ENCODE results near the gene HECW1.
"Not testable (repeated sequence)": the region's sequence is repeated elsewhere in the genome, so short reads cannot be mapped to it uniquely, and the experiment has no call there.

HECW1 gene

DNA sequence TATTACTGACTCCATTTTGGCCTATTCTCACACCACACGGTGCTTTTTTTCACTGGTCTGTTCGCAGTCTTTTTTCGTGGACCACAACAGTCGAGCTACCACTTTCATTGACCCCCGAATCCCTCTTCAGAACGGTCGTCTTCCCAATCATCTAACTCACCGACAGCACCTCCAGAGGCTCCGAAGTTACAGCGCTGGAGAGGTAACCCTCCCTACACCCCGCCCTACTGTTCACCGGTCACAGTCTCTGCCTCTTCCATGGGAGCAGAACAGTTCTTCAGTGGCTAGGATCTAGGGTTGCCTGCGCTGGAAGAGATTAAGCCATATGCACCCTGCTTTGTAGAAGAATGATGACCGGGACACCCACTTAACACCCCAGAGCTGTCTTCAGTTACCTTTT is 367.1 kb downstream of the HECW1 start:
- peaks cover 4% of the 10 kb centered on the region for H3K27me3 Mint-ChIP-seq
- no peaks in the 10 kb centered on the region for H3K4me1 Mint-ChIP-seq (ENCODE audit: low read depth)
- H3K27ac Mint-ChIP-seq, result no peak overlapping the region
- H3K9me3 Mint-ChIP-seq, result no peaks in the 10 kb centered on the region
- no peak overlapping the region for H3K4me3 Mint-ChIP-seq
- H3K36me3 Mint-ChIP-seq (ENCODE audit: low read depth), result no peaks in the 10 kb centered on the region

DNA sequence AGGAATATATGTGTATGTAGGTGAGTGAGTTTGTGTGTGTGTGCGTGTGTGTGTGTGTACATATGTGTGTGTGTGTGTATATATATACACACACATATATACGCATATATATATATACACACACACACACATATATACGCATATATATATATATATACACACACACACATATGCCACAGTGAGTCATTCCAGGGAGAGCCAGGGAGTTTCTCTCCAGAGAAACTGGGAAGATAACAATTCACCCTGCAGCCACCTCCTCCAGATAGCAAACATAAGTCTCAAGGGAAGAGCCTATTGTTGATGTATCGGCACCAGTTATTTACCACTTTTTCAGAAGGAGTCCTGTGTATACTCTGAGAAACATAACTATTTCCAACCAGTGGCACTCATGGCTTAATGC is 368.1 kb downstream of the HECW1 start:
- Mint-ChIP-seq H3K9me3 (no peaks in the 10 kb centered on the region), H3K27ac (no peak overlapping the region), H3K4me1 (ENCODE audit: low read depth) (no peaks in the 10 kb centered on the region), H3K4me3 (no peak overlapping the region), H3K27me3 (peaks cover 4% of the 10 kb centered on the region), H3K36me3 (ENCODE audit: low read depth) (no peaks in the 10 kb centered on the region)

DNA sequence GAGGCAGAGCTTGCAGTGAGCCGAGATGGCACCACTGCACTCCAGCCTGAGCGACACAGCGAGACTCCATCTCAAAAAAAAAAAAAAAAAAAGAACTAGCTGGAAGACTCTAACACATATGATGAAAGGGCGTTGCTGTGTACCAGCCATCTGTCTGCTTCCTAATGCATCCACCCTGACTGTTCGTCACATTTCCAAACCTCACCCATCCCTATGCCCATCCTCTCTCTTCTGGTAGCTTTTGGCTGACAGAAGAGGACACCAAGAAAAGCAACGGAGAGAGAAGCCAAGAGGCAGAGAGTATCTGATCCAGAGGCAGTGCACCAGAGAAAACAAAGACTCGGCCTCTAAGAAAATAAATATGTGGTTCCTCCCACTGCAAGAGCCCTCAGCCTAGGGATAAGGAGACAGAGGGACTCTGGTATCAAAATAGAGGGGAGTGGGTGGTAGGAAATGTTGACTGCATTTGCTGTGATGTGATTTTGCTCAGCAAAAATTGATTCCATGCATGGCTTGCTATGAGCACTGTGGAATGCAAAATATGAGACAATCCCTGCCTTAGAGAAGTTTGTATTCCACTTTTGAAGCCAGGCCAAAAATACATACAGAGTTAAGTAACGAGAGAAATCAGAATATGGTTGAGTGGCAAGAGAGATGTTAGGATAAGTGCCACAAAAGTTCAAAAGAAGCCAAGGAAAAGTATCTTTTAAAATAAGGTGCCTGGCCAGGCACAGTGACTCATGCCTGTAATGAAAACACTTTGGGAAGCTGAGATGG is 369.6 kb downstream of the HECW1 start:
- H3K27me3 Mint-ChIP-seq, result peaks cover 4% of the 10 kb centered on the region

DNA sequence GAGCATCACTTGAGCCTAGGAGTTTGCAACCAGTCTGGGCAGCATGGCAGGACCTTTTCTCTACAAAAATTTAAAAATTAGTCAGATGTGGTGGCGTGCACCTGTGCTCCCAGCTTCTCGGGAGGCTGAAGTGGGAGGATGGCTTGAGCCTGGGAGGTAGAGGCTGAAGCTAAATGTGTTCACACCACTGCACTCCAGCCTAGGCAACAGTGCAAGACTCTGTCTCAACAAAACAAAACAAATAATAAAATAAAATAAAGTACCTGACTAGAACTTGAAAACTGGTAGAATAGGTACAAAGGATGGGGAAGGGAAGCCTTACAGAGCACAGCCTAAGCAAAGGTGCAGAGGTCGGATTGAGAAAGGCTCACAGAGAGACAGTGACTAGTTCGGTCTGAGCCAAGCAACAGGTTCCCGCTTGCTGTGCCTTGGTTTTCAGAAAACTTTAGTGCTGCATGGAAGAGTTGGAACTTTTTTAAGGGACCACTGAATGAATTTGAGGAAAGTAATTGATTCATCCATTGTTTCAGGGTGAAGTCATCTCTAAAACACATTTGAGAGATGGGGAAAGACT is 370.3 kb downstream of the HECW1 start:
- Mint-ChIP-seq H3K9me3 (no peaks in the 10 kb centered on the region), H3K27me3 (peaks cover 4% of the 10 kb centered on the region), H3K36me3 (ENCODE audit: low read depth) (no peaks in the 10 kb centered on the region)

More for the DNA sequence above, 369.6 kb downstream of the HECW1 start:
- Mint-ChIP-seq H3K4me3 (no peak overlapping the region), H3K9me3 (no peaks in the 10 kb centered on the region), H3K4me1 (ENCODE audit: low read depth) (no peaks in the 10 kb centered on the region), H3K36me3 (ENCODE audit: low read depth) (no peaks in the 10 kb centered on the region), H3K27ac (no peak overlapping the region)

DNA sequence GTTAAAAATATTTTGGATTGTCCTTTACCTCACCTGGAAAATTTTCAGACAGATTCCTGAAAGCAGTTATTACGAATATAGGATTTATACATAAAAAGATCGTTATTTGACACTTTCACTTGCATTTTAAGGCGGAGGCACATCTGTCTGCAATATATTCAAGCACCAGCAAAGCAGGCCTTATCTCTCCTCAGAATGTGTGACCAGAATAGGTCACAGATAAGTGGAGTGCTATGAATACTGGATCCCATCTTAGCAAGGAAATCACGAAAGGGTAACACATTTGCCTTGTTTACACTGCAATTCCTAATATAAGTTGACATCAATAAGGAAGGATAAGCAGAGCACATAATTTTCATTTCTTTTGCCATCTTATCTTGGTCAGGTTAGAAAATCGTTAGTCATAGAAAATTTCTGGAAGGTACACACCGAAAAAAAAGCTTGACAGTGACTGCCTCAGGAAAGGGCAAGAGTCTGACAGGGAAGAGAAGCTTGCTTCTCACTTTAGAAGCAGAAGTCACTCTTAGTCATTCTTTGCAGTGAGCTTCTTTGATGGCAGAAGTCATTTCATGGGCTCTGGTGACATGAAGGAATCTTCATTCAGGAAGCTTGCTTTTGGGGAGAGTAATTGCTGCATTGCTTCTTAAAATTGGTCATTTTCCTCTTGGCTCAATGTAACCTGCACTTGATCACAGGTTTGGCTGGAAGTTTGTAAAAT is 372.4 kb downstream of the HECW1 start:
- Mint-ChIP-seq H3K27me3 (peaks cover 4% of the 10 kb centered on the region), H3K9me3 (no peaks in the 10 kb centered on the region), H3K36me3 (ENCODE audit: low read depth) (no peaks in the 10 kb centered on the region), H3K4me1 (ENCODE audit: low read depth) (peaks cover 5% of the 10 kb centered on the region), H3K4me3 (no peak overlapping the region), H3K27ac (no peak overlapping the region)

More for the DNA sequence above, 370.3 kb downstream of the HECW1 start:
- Mint-ChIP-seq H3K4me1 (ENCODE audit: low read depth) (no peaks in the 10 kb centered on the region), H3K27ac (no peak overlapping the region), H3K4me3 (no peak overlapping the region)

DNA sequence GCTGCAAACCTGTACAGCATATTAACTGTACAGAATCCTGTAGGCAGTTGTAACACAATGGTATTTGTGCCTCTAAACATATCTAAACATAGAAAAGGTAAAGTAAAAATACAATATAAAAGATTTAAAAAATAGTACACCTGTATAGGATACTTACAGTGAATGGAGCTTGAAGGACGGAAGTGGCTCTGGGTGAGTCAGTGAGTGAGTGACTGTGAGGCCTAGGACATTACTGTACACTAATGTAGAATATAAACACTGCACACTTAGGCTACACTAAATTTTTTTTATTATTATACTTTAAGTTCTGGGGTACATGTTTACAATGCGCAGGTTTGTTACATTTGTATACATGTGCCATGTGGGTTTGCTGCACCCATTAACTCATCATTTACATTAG is 373.1 kb downstream of the HECW1 start:
- Mint-ChIP-seq H3K4me3 (no peak overlapping the region), H3K27me3 (peaks cover 4% of the 10 kb centered on the region), H3K36me3 (ENCODE audit: low read depth) (no peaks in the 10 kb centered on the region), H3K4me1 (ENCODE audit: low read depth) (peaks cover 5% of the 10 kb centered on the region), H3K9me3 (no peaks in the 10 kb centered on the region), H3K27ac (no peak overlapping the region)

DNA sequence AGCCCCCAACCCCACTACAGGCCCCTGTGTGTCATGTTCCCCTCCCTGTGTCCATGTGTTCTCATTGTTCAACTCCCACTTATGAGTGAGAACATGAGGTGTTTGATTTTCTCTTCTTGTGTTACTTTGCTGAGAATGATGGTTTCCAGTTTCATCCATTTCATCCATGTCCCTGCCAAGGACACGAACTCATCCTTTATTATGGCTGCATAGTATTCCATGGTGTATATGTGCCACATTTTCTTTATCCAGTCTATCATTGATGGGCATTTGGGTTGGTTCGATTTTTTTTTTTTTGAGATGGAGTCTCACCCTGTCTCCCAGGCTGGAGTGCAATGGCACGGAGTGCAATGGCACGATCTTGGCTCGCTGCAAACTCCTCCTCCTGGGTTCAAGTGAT is 373.6 kb downstream of the HECW1 start:
- H3K4me1 Mint-ChIP-seq (ENCODE audit: low read depth); H3K36me3 Mint-ChIP-seq (ENCODE audit: low read depth); H3K9me3 Mint-ChIP-seq; H3K4me3 Mint-ChIP-seq; H3K27me3 Mint-ChIP-seq; H3K27ac Mint-ChIP-seq: not testable (repeated sequence)

DNA sequence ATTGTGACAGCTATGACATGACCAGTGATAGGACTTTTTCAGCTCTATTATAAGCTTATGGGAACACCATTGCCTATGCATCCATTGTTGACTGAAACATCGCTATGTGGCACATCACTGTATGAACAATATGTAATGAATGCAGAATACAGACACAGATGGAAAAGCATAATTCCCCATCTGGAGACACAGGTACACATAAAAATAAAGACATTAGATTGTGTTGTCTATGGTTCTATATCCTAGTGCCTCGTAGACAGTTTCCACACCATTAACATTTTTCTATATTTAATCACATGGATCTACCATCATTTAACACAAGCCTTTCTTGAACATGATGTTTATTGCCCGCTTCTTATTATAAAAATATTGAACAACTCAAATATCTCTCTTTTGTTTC is 374.2 kb downstream of the HECW1 start:
- H3K36me3 Mint-ChIP-seq (ENCODE audit: low read depth), result no peaks in the 10 kb centered on the region
- H3K4me3 Mint-ChIP-seq, result no peak overlapping the region
- H3K9me3 Mint-ChIP-seq, result no peaks in the 10 kb centered on the region
- no peak overlapping the region for H3K27ac Mint-ChIP-seq
- H3K27me3 Mint-ChIP-seq, result peaks cover 4% of the 10 kb centered on the region
- H3K4me1 Mint-ChIP-seq (ENCODE audit: low read depth), result peaks cover 5% of the 10 kb centered on the region

DNA sequence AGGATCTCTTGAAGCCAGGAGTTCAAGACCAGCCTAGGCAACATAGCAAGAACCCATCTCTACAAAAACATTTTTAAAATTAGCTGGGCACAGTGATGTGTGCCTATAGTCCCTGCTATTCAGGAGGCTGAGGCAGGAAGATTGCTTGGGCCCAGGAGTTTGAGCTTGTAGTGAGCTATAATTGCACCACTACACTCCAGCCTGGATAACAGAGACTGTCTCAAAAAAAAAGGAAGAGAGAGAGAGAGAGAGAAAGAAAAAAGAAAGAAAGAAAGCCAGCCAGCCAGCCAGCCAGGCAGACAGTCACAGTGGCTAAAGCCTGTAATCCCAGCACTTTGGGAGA is 375.3 kb downstream of the HECW1 start:
- Mint-ChIP-seq H3K36me3 (ENCODE audit: low read depth) (no peaks in the 10 kb centered on the region), H3K4me1 (ENCODE audit: low read depth) (peaks cover 5% of the 10 kb centered on the region), H3K4me3 (no peak overlapping the region), H3K27ac (no peak overlapping the region), H3K9me3 (no peaks in the 10 kb centered on the region), H3K27me3 (peaks cover 4% of the 10 kb centered on the region)

DNA sequence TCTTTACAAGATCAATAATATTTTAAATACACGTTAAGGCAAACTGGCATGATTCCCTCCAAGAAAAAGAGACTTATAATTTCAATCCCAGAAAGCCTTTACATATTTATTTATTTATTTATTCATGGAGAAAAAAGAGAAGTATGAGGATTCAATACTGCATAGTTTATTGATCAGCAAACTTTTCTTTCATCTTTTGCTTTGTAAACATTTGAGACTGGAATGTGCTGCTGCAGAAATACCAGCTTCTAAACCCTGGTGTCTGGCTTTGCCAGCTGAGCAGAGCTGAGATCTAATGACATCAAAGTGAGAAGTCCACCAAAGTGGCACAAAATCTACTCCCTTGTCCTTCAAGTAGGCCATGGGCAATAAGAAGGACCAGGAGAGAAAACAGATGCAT is 376.8 kb downstream of the HECW1 start:
- no peak overlapping the region for H3K4me3 Mint-ChIP-seq
- H3K27ac Mint-ChIP-seq, result no peak overlapping the region
- H3K36me3 Mint-ChIP-seq (ENCODE audit: low read depth), result no peaks in the 10 kb centered on the region
- H3K4me1 Mint-ChIP-seq (ENCODE audit: low read depth), result peaks cover 5% of the 10 kb centered on the region
- H3K9me3 Mint-ChIP-seq, result no peaks in the 10 kb centered on the region
- H3K27me3 Mint-ChIP-seq, result peaks cover 4% of the 10 kb centered on the region

DNA sequence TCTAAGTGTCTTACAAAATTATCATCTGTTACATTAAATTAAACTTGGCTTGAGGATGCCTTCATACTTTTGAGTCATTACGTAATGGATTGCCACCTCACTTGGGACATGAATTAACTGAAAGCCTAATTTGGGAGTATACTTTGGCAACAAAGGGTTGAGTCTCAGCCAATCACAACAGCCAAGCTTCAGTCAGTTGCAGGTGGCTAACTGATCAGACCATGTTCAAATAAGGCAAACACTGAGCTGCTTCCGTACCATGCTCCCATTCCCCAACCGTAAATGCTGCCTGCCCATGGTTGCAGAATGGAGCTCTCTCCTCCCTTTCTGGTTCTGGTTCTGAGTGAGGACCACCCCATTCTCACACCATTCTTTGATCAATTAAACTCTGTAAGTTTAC is 377.6 kb downstream of the HECW1 start:
- Mint-ChIP-seq H3K4me1 (ENCODE audit: low read depth) (peaks cover 5% of the 10 kb centered on the region), H3K27ac (no peak overlapping the region), H3K9me3 (no peaks in the 10 kb centered on the region), H3K36me3 (ENCODE audit: low read depth) (no peaks in the 10 kb centered on the region), H3K4me3 (no peak overlapping the region), H3K27me3 (peaks cover 4% of the 10 kb centered on the region)

DNA sequence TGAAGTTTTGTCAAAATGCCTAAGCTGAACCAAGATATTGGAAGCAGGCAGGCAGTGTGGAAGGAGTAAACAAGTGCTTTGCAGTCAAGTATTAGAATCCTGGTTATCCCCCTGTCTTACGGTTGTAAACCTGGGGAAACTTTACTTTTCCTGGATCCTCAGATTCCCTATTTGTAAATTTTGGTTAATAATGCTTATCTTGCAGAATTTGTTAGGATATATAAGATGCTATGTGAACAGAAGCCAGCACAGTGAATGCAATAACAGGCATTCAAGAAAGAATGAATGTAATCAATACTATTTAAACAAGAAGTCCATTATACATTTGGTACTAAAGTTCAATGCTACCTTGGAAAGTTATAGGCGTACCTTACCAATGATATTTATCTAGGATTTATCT is 378.7 kb downstream of the HECW1 start:
- H3K27ac Mint-ChIP-seq, result no peak overlapping the region
- no peak overlapping the region for H3K4me3 Mint-ChIP-seq
- H3K36me3 Mint-ChIP-seq (ENCODE audit: low read depth), result no peaks in the 10 kb centered on the region
- H3K9me3 Mint-ChIP-seq, result no peaks in the 10 kb centered on the region
- peaks cover 8% of the 10 kb centered on the region for H3K27me3 Mint-ChIP-seq
- peaks cover 5% of the 10 kb centered on the region for H3K4me1 Mint-ChIP-seq (ENCODE audit: low read depth)

DNA sequence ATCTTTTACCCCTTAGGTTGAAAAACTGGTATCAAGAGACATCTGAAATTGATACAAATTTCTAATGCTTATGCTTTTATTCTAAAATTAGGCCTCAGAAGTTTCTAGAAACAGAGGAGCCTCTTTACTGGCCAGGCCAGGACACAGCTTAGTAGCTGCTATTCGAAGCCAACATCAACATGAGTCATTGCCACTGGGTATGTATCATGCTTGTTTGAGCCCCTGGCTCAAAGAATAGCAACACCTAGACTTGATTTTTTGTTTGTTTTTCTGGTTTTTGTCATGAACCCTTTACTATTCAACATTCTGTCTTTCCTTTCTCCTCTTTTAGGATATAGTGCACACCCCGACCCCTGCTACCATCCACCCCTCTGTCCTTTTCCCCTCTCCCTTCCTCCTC is 379.5 kb downstream of the HECW1 start:
- Mint-ChIP-seq H3K4me1 (ENCODE audit: low read depth) (peaks cover 5% of the 10 kb centered on the region), H3K27ac (no peak overlapping the region), H3K27me3 (peaks cover 8% of the 10 kb centered on the region), H3K36me3 (ENCODE audit: low read depth) (no peaks in the 10 kb centered on the region), H3K9me3 (no peaks in the 10 kb centered on the region), H3K4me3 (no peak overlapping the region)

DNA sequence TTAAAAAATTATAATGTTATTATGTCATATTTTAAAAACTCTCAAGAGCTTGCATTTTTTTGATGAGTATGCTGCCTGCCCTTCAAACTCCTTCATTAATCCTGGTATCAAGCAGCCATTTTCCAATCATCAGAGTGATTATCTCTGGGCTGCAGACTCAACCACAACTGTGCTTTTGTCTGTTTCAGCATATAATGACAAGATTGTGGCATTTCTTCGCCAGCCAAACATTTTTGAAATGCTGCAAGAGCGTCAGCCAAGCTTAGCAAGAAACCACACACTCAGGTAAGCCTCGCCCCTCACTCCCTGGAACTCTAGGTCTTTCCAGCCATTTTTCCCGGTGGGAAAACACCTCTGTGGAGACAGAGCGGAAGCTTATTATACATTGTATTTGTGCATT is 380.4 kb downstream of the HECW1 start:
- Mint-ChIP-seq H3K36me3 (ENCODE audit: low read depth) (no peaks in the 10 kb centered on the region), H3K4me1 (ENCODE audit: low read depth) (peaks cover 5% of the 10 kb centered on the region), H3K27ac (no peak overlapping the region), H3K9me3 (no peaks in the 10 kb centered on the region), H3K4me3 (no peak overlapping the region), H3K27me3 (peaks cover 8% of the 10 kb centered on the region)

DNA sequence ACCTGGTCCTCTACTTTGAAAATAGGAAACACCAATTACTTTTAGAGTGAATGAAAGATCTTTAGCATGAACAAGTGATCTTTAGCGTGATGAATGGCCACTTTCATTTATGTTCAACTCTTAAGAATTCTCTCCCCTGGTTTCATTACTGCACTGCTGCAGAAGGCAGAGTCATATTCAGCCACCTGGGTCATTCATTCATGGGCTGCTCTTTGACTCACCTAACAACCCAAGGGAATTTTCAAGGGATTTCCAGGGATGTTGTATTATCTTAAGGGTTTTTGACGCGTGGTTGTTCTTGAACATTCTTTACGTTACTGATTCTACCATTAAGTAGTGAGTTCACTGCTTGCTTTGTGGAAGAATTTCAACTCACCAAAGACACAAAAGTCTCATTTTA is 383.1 kb downstream of the HECW1 start:
- H3K4me3 Mint-ChIP-seq, result no peak overlapping the region
- peaks cover 8% of the 10 kb centered on the region for H3K27me3 Mint-ChIP-seq
- H3K27ac Mint-ChIP-seq, result no peak overlapping the region
- no peaks in the 10 kb centered on the region for H3K36me3 Mint-ChIP-seq (ENCODE audit: low read depth)
- H3K9me3 Mint-ChIP-seq, result no peaks in the 10 kb centered on the region
- H3K4me1 Mint-ChIP-seq (ENCODE audit: low read depth), result no peaks in the 10 kb centered on the region
